NOMO-1 treated with dmso at 0.1 percent for 144 hours (cell line): ENCODE data around the gene CSAG2.

Source experiments
- DNase-seq: peaks from one replicate; lab custom pipeline; 2025; ENCODE audit not compliant: unreplicated experiment; lab: John Stamatoyannopoulos, UW

CSAG2 gene

DNA sequence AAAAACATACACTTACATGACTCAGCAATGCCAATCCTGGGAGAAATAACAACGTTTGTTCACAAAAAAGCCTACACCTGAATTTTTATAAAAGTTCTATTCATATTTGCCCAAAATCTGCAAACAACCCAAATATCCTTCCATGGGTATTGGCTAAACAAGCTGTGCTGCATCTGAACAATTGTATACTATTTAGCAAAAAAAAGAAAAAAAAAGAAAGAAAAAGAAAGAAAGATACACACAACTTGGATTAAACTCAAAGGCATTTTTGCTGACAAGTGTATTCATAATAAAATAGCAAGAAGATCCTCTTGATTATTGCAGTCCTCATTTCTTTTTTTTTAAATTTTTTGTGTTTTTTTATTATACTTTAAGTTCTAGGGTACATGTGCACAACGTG lies 34.9 kb downstream of the CSAG2 start:
- no peak for DNase-seq

DNA sequence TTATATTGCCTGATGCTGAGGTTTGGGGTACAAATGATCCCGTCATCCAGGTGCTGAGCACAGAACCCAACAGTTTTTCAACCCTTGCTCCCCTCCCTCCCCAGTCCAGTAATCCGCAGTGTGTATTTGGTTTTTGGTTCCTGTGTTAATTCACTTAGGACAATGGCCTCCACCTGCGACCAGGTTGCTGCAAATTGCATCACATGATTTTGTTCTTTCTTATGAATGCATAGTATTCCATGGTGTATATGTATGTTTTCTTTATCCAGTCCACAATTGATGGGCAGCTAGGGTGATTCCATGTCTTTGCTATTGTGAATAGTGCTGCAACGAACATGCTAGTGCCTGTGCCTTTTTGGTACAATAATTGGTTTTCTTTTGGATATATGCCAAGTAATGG lies 46.0 kb downstream of the CSAG2 start:
- no peak for DNase-seq

DNA sequence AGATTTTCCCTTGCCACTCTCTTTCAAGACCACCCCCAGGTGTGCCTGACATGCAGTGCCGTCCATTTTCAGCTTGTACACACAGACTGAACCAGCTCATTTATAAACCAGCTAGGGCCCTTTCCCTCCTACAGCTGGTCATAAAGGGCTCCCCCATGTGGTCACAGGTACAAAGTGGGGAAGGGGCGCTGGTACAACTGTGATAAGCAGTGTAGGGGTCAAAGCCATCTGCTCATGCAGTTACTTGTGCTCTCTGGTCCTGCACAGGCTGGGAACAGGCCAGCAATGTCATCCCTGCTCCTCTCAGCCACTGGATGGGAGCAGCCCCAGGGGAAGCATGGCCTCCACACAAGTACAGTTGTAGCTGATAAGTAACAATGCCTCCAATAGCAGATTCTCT lies 50.8 kb downstream of the CSAG2 start:
- DNase-seq, result no peak
